Esophagus squamous epithelium (tissue), 4 donors: ENCODE measurements around the gene VPS29.

ENCODE experiments used
- POLR2A ChIP-seq, 4 donors: fragments of 450-650 bp; IDR thresholded peaks; one replicate each; pipeline ENCODE4 v1.6.1; 2017; ENCODE audit warnings: antibody characterized with exemption in 4 of 4, mild to moderate bottlenecking in 4 of 4, moderate library complexity in 3 of 4
- TF ChIP-seq, protein P1 (sequence below), 6 experiments: fragments of 450-650 bp in 4 of 6; fragments of 200-600 bp in 2 of 6; sonication (generic) in 2 of 6; IDR thresholded peaks; one replicate each; pipeline ENCODE4 v1.5.1; 2016 to 2019; ENCODE audit warnings: antibody characterized with exemption in 6 of 6, mild to moderate bottlenecking in 4 of 6, moderate library complexity in 4 of 6

DNA sequence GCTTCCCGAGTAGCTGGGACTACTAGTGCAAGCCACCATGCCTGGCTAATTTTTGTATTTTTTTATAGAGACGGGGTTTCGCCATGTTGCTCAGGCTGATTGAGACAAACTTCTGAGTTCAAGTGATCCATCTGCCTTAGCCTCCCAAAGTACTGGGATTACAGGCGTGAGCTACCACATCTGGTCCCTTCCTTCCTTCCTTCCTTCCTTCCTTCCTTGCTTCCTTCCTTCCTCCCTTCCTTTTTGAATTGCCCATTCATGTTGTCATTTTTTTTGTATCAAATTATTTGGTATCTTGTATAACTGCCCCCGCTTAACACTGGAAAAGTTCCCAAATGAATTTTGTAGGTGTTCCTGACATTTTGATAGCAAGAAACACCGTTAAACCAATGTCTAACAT is 11.9 kb upstream of the VPS29 start:
- no peak for TF ChIP-seq POLR2A (IDR thresholded peaks at IDR 0.05)
- TF ChIP-seq, protein P1, sequence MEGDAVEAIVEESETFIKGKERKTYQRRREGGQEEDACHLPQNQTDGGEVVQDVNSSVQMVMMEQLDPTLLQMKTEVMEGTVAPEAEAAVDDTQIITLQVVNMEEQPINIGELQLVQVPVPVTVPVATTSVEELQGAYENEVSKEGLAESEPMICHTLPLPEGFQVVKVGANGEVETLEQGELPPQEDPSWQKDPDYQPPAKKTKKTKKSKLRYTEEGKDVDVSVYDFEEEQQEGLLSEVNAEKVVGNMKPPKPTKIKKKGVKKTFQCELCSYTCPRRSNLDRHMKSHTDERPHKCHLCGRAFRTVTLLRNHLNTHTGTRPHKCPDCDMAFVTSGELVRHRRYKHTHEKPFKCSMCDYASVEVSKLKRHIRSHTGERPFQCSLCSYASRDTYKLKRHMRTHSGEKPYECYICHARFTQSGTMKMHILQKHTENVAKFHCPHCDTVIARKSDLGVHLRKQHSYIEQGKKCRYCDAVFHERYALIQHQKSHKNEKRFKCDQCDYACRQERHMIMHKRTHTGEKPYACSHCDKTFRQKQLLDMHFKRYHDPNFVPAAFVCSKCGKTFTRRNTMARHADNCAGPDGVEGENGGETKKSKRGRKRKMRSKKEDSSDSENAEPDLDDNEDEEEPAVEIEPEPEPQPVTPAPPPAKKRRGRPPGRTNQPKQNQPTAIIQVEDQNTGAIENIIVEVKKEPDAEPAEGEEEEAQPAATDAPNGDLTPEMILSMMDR (IDR thresholded peaks at IDR 0.05), result no peak
